OCI-LY1 (cell line): Measurements from ENCODE around the gene MPRIP.

Source experiments
- CTCF ChIP-seq: fragments of 200-600 bp; sonication (generic), shearing (Covaris generic); IDR thresholded peaks from 2 replicates; pipeline ENCODE4 v1.5.1; 2017; ENCODE audit warnings: mild to moderate bottlenecking, antibody characterized with exemption, low read length, moderate library complexity, mixed read lengths
- EZH2 ChIP-seq: fragments of 200-600 bp; sonication (generic), shearing (Covaris generic); IDR thresholded peaks from 2 replicates; pipeline ENCODE4 v1.8.0; 2017; ENCODE audit warnings: borderline replicate concordance, mixed run types, mild to moderate bottlenecking, antibody characterized with exemption, low read length, moderate library complexity, mixed read lengths

- TF ChIP-seq CTCF, result no peak
- TF ChIP-seq EZH2, result no peak
Measured at GRCh38 chr17:17189559-17189958, 147.3 kb downstream of the MPRIP start.
